Heart left ventricle (tissue), 13 donors: Measurements from ENCODE around the gene PRR5L.

Experiments
- CTCF ChIP-seq, 12 donors: fragments of 200-600 bp; sonication (generic) in 4 of 12; IDR thresholded peaks; one replicate each; pipeline versions ENCODE4 v1.5.0 to v1.8.0; 2018 to 2022; ENCODE audit warnings: antibody characterized with exemption in 12 of 12, mild to moderate bottlenecking in 5 of 12
- POLR2A ChIP-seq, 2 donors: fragments of 450-650 bp; IDR thresholded peaks; one replicate each; pipeline ENCODE4 v1.6.1; 2017; ENCODE audit warnings: antibody characterized with exemption in 2 of 2, mild to moderate bottlenecking in 2 of 2, moderate library complexity in 2 of 2
- donor health status: ischemic (EF 13 %, LVEDD 7.1; RV severe dilation, severe dysfunction).
- donor health status: DM: no; HTN: yes; CAD: no.
- donor health status: DM: no; HTN: no; CAD: no.
- donor health status: ischemic (EF 25% LVEDD 6.9; RV normal size, moderate dysfunction).
- donor health status: ischemic (EF 25% LVEDD 5.7; RV mildly dilated, moderate dysfunction).
- donor health status: ischemic (EF 35%, LVEDD 5.7; RV mildly dilated, moderate dysfunction).
- donor health status: nonischemic (EF 11% LVEDD 7.7; RV severe dilation, severe dysfunction).
- donor health status: DM: yes; HTN: yes; CAD: no.
- donor health status: PGD.
- donor health status: ischemic (EF 29% LVEDD 5.4; RV normal size, mild dysfunction).
- donor health status: nonischemic (EF 23%, LVEDD 6.1; RV moderate dilation, normal function).

- no peak for TF ChIP-seq CTCF (IDR thresholded peaks at IDR 0.05)
- no peak for TF ChIP-seq POLR2A (IDR thresholded peaks at IDR 0.05)
These were observed 56.8 kb downstream of the PRR5L start for GRCh38 chr11:36352922-36353321.
